Measurements from ENCODE around the gene NEK10.

Gene NEK10

GRCh38 chr3:27089068-27089467 is 280.1 kb downstream of the NEK10 start:
- H3K4me2 ChIP-seq (ENCODE audit: low read length) = no peak overlapping the region
- DNase-seq = no peak
- no peaks in the 10 kb centered on the region for H3K27me3 ChIP-seq (ENCODE audit: insufficient read depth, low read length)
- no peak overlapping the region for H3K27ac ChIP-seq (ENCODE audit: low read depth, low read length)
- no peak overlapping the region for H2AK5ac ChIP-seq (ENCODE audit: low read length)
- H3K79me1 ChIP-seq (ENCODE audit: low read length) = no peaks in the 10 kb centered on the region
- H2BK120ac ChIP-seq (ENCODE audit: insufficient read depth, low read length, poor library complexity) = no peak overlapping the region
- no peak overlapping the region for H2AFZ ChIP-seq (ENCODE audit: insufficient read depth, low read length, poor library complexity)
- H3K36me3 ChIP-seq (ENCODE audit: control insufficient read depth in 1 of 2, insufficient read depth in 2 of 2, low read length in 2 of 2) = no peaks in the 10 kb centered on the region
- H3K18ac ChIP-seq (ENCODE audit: low read length) = no peak overlapping the region
- H4K8ac ChIP-seq (ENCODE audit: low read depth, low read length) = no peak overlapping the region
- H2BK12ac ChIP-seq (ENCODE audit: low read length) = no peak overlapping the region
- WGBS (ENCODE audit: extremely low coverage, insufficient coverage, insufficient read length) = no CpG with 5 or more reads among the region's 2 CpGs
- no peak overlapping the region for H3K9ac ChIP-seq (ENCODE audit: low read length)
- H3K79me2 ChIP-seq (ENCODE audit: control insufficient read depth, insufficient read depth, low read length, poor library complexity) = no peaks in the 10 kb centered on the region
- H3K9me3 ChIP-seq (ENCODE audit: insufficient read depth, low read depth, low read length) = no peaks in the 10 kb centered on the region
- H3K23ac ChIP-seq (ENCODE audit: low read length) = no peak overlapping the region
- peaks cover 0 to 2% of the 10 kb centered on the region in 2 experiments for H3K4me1 ChIP-seq (ENCODE audit: control insufficient read depth in 1 of 2, insufficient read depth in 2 of 2, low read length in 2 of 2)
- H3K14ac ChIP-seq (ENCODE audit: low read length) = no peak overlapping the region
- no peak overlapping the region for H3K4ac ChIP-seq (ENCODE audit: low read depth, low read length)
- no peak overlapping the region for H2BK5ac ChIP-seq (ENCODE audit: low read depth, low read length, poor library complexity)
- H4K91ac ChIP-seq (ENCODE audit: low read depth, low read length) = no peak overlapping the region
- H3K4me3 ChIP-seq (ENCODE audit: low read depth, low read length) = no peak overlapping the region
- H4K12ac ChIP-seq (ENCODE audit: low read depth, low read length) = no peak overlapping the region

- Histone ChIP-seq H3K4me2 (ENCODE audit: low read length) (no peak overlapping the region), H2AFZ (ENCODE audit: insufficient read depth, low read length, poor library complexity) (no peak overlapping the region), H3K27me3 (ENCODE audit: insufficient read depth, low read length) (no peaks in the 10 kb centered on the region), H3K4me1 (ENCODE audit: control insufficient read depth in 1 of 2, insufficient read depth in 2 of 2, low read length in 2 of 2) (peaks cover 0 to 2% of the 10 kb centered on the region in 2 experiments), H4K91ac (ENCODE audit: low read depth, low read length) (no peak overlapping the region), H4K12ac (ENCODE audit: low read depth, low read length) (no peak overlapping the region), H3K9ac (ENCODE audit: low read length) (no peak overlapping the region), H2BK120ac (ENCODE audit: insufficient read depth, low read length, poor library complexity) (no peak overlapping the region), H3K14ac (ENCODE audit: low read length) (no peak overlapping the region), H3K79me2 (ENCODE audit: control insufficient read depth, insufficient read depth, low read length, poor library complexity) (no peaks in the 10 kb centered on the region), H4K8ac (ENCODE audit: low read depth, low read length) (no peak overlapping the region), H3K23ac (ENCODE audit: low read length) (no peak overlapping the region), H3K36me3 (ENCODE audit: control insufficient read depth in 1 of 2, insufficient read depth in 2 of 2, low read length in 2 of 2) (no peaks in the 10 kb centered on the region), H3K4ac (ENCODE audit: low read depth, low read length) (no peak overlapping the region), H3K9me3 (ENCODE audit: insufficient read depth, low read depth, low read length) (no peaks in the 10 kb centered on the region), H2AK5ac (ENCODE audit: low read length) (no peak overlapping the region), H3K4me3 (ENCODE audit: low read depth, low read length) (no peak overlapping the region), H2BK12ac (ENCODE audit: low read length) (no peak overlapping the region), H3K18ac (ENCODE audit: low read length) (no peak overlapping the region), H3K27ac (ENCODE audit: low read depth, low read length) (no peak overlapping the region), H2BK5ac (ENCODE audit: low read depth, low read length, poor library complexity) (no peak overlapping the region), H3K79me1 (ENCODE audit: low read length) (no peaks in the 10 kb centered on the region)
- no peak for DNase-seq
- no CpG with 5 or more reads among the region's 5 CpGs for WGBS (ENCODE audit: extremely low coverage, insufficient coverage, insufficient read length)
Observed at GRCh38 chr3:27085829-27086730, 283.1 kb downstream of the NEK10 start.

DNA sequence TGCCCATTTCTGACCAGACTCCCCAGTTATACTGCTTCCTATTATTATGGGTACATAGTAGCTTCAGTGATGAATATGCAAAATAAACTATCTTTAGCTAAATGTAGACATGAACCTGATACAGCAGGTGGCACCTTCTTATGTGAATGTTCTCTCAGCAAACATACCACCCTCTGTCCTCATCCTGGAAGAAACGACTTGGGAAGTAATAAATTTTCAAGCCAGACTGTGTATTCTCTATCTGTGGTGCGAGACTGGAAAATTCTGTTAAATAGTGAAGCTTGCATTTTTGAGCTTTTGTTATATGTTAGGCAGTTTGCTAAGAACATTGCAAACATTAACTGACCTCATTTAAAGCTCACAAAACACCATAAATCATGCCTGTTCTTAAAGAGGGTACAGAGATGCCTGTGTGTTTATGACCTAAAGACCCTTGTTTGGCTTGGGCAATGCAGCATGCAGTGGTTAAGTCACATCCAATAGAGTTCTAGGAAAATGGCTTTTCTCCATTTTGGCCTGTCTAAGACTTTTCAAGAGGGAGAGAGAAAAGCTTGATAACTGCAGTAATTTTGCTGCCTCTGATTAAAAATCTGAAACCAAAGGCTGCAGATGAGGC is 287.1 kb downstream of the NEK10 start:
- no peak overlapping the region for H3K14ac ChIP-seq (ENCODE audit: low read length)
- H3K9ac ChIP-seq (ENCODE audit: low read length) = no peak overlapping the region
- H3K4me2 ChIP-seq (ENCODE audit: low read length) = no peak overlapping the region
- no peak overlapping the region for H3K18ac ChIP-seq (ENCODE audit: low read length)
- no peak overlapping the region for H2BK120ac ChIP-seq (ENCODE audit: insufficient read depth, low read length, poor library complexity)
- no peak overlapping the region for H2BK5ac ChIP-seq (ENCODE audit: low read depth, low read length, poor library complexity)
- no peaks in the 10 kb centered on the region for H3K79me1 ChIP-seq (ENCODE audit: low read length)
- H4K8ac ChIP-seq (ENCODE audit: low read depth, low read length) = no peak overlapping the region
- H2BK12ac ChIP-seq (ENCODE audit: low read length) = no peak overlapping the region
- DNase-seq = no peak
- H2AFZ ChIP-seq (ENCODE audit: insufficient read depth, low read length, poor library complexity) = no peak overlapping the region
- H3K23ac ChIP-seq (ENCODE audit: low read length) = no peak overlapping the region
- no peaks in the 10 kb centered on the region for H3K79me2 ChIP-seq (ENCODE audit: control insufficient read depth, insufficient read depth, low read length, poor library complexity)
- no peaks in the 10 kb centered on the region for H3K36me3 ChIP-seq (ENCODE audit: control insufficient read depth in 1 of 2, insufficient read depth in 2 of 2, low read length in 2 of 2)
- H3K4ac ChIP-seq (ENCODE audit: low read depth, low read length) = no peak overlapping the region
- no peak overlapping the region for H3K4me3 ChIP-seq (ENCODE audit: low read depth, low read length)
- H4K91ac ChIP-seq (ENCODE audit: low read depth, low read length) = no peak overlapping the region
- no peak overlapping the region for H4K12ac ChIP-seq (ENCODE audit: low read depth, low read length)
- no peak overlapping the region for H2AK5ac ChIP-seq (ENCODE audit: low read length)
- H3K27ac ChIP-seq (ENCODE audit: low read depth, low read length) = no peak overlapping the region
- no peaks in the 10 kb centered on the region for H3K27me3 ChIP-seq (ENCODE audit: insufficient read depth, low read length)
- H3K9me3 ChIP-seq (ENCODE audit: insufficient read depth, low read depth, low read length) = no peaks in the 10 kb centered on the region
- peaks cover 8 to 9% of the 10 kb centered on the region in 2 experiments for H3K4me1 ChIP-seq (ENCODE audit: control insufficient read depth in 1 of 2, insufficient read depth in 2 of 2, low read length in 2 of 2)
- WGBS (ENCODE audit: extremely low coverage, insufficient coverage, insufficient read length) = no CpG with 5 or more reads among the region's 2 CpGs

- Histone ChIP-seq H4K8ac (ENCODE audit: low read depth, low read length) (no peak overlapping the region), H2BK12ac (ENCODE audit: low read length) (no peak overlapping the region), H3K36me3 (ENCODE audit: control insufficient read depth in 1 of 2, insufficient read depth in 2 of 2, low read length in 2 of 2) (no peaks in the 10 kb centered on the region), H3K23ac (ENCODE audit: low read length) (no peak overlapping the region), H4K91ac (ENCODE audit: low read depth, low read length) (no peak overlapping the region), H3K27me3 (ENCODE audit: insufficient read depth, low read length) (no peaks in the 10 kb centered on the region), H3K4me1 (ENCODE audit: control insufficient read depth in 1 of 2, insufficient read depth in 2 of 2, low read length in 2 of 2) (peaks cover 8 to 11% of the 10 kb centered on the region in 2 experiments), H3K27ac (ENCODE audit: low read depth, low read length) (no peak overlapping the region), H2AK5ac (ENCODE audit: low read length) (no peak overlapping the region), H2BK5ac (ENCODE audit: low read depth, low read length, poor library complexity) (no peak overlapping the region), H3K4me3 (ENCODE audit: low read depth, low read length) (no peak overlapping the region), H3K79me1 (ENCODE audit: low read length) (no peaks in the 10 kb centered on the region), H3K4me2 (ENCODE audit: low read length) (no peak overlapping the region), H3K4ac (ENCODE audit: low read depth, low read length) (no peak overlapping the region), H3K14ac (ENCODE audit: low read length) (no peak overlapping the region), H4K12ac (ENCODE audit: low read depth, low read length) (no peak overlapping the region), H3K9me3 (ENCODE audit: insufficient read depth, low read depth, low read length) (no peaks in the 10 kb centered on the region), H3K18ac (ENCODE audit: low read length) (no peak overlapping the region), H3K79me2 (ENCODE audit: control insufficient read depth, insufficient read depth, low read length, poor library complexity) (no peaks in the 10 kb centered on the region), H2BK120ac (ENCODE audit: insufficient read depth, low read length, poor library complexity) (no peak overlapping the region), H3K9ac (ENCODE audit: low read length) (no peak overlapping the region), H2AFZ (ENCODE audit: insufficient read depth, low read length, poor library complexity) (no peak overlapping the region)
- no CpG with 5 or more reads among the region's 5 CpGs for WGBS (ENCODE audit: extremely low coverage, insufficient coverage, insufficient read length)
- no peak for DNase-seq
Observed at GRCh38 chr3:27081566-27081965, 287.6 kb downstream of the NEK10 start.
